GM12878 (cell line): Measurements from ENCODE around the gene TARBP1. TPM values are rescaled to one million over a fixed set of nuclear protein-coding genes. Genes with fewer than 3 reads are reported as not detected.

Experiments
- ATAC-seq: fragments of 200-7000 bp; cut with Tn5 transposase; 3 replicates; pipeline ENCODE4 v1.9.1; 2020; ENCODE audit warnings: mild to moderate bottlenecking, moderate library complexity
- BruUV-seq: library from RNA; stranded (reverse); fragments of 400-500 nt; replicated peaks from 2 replicates; lab custom pipeline; 2021; lab: Mats Ljungman, UMichigan
- CTCF ChIA-PET: fragments of 300-600 bp; sonication (Branson Sonifier 250); formaldehyde crosslinking; extraction: SDS; loops from one replicate; lab custom pipeline; 2021; ENCODE audit warnings: inconsistent platforms; lab: Yijun Ruan, JAX
- POLR2A ChIA-PET: fragments of 350-600 bp; formaldehyde crosslinking; extraction: SDS; loops from one replicate; lab custom pipeline; 2021; ENCODE audit warnings: inconsistent platforms; lab: Charles Lee
- RAD21 ChIA-PET: fragments of 300-600 bp; sonication (Branson Sonifier 250); formaldehyde crosslinking; loops from one replicate; lab custom pipeline; 2023; ENCODE audit warnings: antibody characterized with exemption; ENCODE audit not compliant: unreplicated experiment; lab: Charles Lee
- SMC1A ChIA-PET: fragments of 300-600 bp; sonication (Branson Sonifier 250); formaldehyde crosslinking; loops from one replicate; lab custom pipeline; 2023; ENCODE audit not compliant: unreplicated experiment, uncharacterized antibody; lab: Charles Lee
- DNase-seq: peaks from one replicate; pipeline ENCODE4 v3.0.0-alpha.2; 2011; ENCODE audit warnings: low read depth, low spot score
- FAIRE-seq: peaks from 3 replicates; lab custom pipeline; 2011; peaks lifted over from hg19 to GRCh38; lab: Jason Lieb, UNC
- H2AFZ ChIP-seq: 2 replicates; pipeline ENCODE4 v1.6.0; 2011; ENCODE audit warnings: low read depth, low read length, control low read depth; ENCODE audit not compliant: control insufficient read depth
- H3K27ac ChIP-seq: 2 replicates; pipeline ENCODE4 v1.5.1; 2011; ENCODE audit warnings: control low read depth; ENCODE audit not compliant: control insufficient read depth, insufficient read depth
- H3K27me3 ChIP-seq, 2 experiments: replicated peaks in 1 of 2; 2 replicates each; pipeline versions ENCODE4 v1.6.0 to v1.6.1; 2011; ENCODE audit warnings: low read length in 1 of 2; ENCODE audit not compliant: control insufficient read depth in 2 of 2, insufficient read depth in 2 of 2
- H3K36me3 ChIP-seq, 2 experiments: 2 replicates each; pipeline ENCODE4 v1.5.1; 2011; ENCODE audit warnings: low read length in 1 of 2; ENCODE audit not compliant: control insufficient read depth in 2 of 2, insufficient read depth in 2 of 2
- H3K4me1 ChIP-seq: 2 replicates; pipeline ENCODE4 v1.6.1; 2011; ENCODE audit warnings: mild to moderate bottlenecking, low read length, moderate library complexity, mixed read lengths; ENCODE audit not compliant: control insufficient read depth, insufficient read depth
- H3K4me2 ChIP-seq: 2 replicates; pipeline ENCODE4 v1.6.0; 2011; ENCODE audit warnings: control low read depth; ENCODE audit not compliant: control insufficient read depth, insufficient read depth
- H3K4me3 ChIP-seq: fragments of 200-600 bp; sonication (generic); 2 replicates; pipeline ENCODE4 v1.5.1; 2016
- H3K79me2 ChIP-seq: 2 replicates; pipeline ENCODE4 v1.6.0; 2011; ENCODE audit warnings: low read length; ENCODE audit not compliant: control insufficient read depth, insufficient read depth
- H3K9ac ChIP-seq: 2 replicates; pipeline ENCODE4 v1.8.0; 2011; ENCODE audit warnings: low read length, control low read depth, mixed read lengths; ENCODE audit not compliant: control insufficient read depth, insufficient read depth
- H3K9me3 ChIP-seq: replicated peaks from 3 replicates; pipeline ENCODE4 v1.5.1; 2011; ENCODE audit warnings: mild to moderate bottlenecking, low read length; ENCODE audit not compliant: control insufficient read depth, insufficient read depth
- H4K20me1 ChIP-seq: 2 replicates; pipeline ENCODE4 v1.6.0; 2011; ENCODE audit not compliant: control insufficient read depth, insufficient read depth
- BHLHE40 ChIP-seq, 2 experiments: fragments of 450-650 bp in 1 of 2; IDR thresholded peaks; 2 replicates each; pipeline ENCODE4 v1.6.1; 2011 to 2017; ENCODE audit warnings: low read depth in 2 of 2, borderline replicate concordance in 1 of 2, improper control_type of control experiment in 1 of 2, low read length in 1 of 2, mild to moderate bottlenecking in 1 of 2
- CBX5 ChIP-seq: sonication (generic); IDR thresholded peaks from 2 replicates; pipeline ENCODE4 v1.6.1; 2016; ENCODE audit warnings: low read depth, moderate library complexity, mild to moderate bottlenecking, inconsistent platforms
- CHD2 ChIP-seq: IDR thresholded peaks from 2 replicates; pipeline ENCODE4 v1.6.1; 2011; ENCODE audit warnings: low read depth, low read length, improper control_type of control experiment, borderline replicate concordance
- ZNF217 ChIP-seq: fragments of 450-650 bp; IDR thresholded peaks from 2 replicates; pipeline ENCODE4 v1.6.1; 2017; ENCODE audit warnings: antibody characterized with exemption, mild to moderate bottlenecking
- WGBS: methylation state at CpG from one replicate; pipeline ENCODE4 v1.1.6; 2016; ENCODE audit warnings: low lambda C conversion rate; ENCODE audit not compliant: insufficient replicate concordance, insufficient coverage; ENCODE audit errors: missing lambda C conversion rate; 5-methylcytosine and 5-hydroxymethylcytosine counted together
- in situ Hi-C: fragments of 300-500 bp; cut with MboI; formaldehyde crosslinking; loops from 9 replicates; pipeline ENCODE4 v1.14.3; 2018; ENCODE audit warnings: mixed read lengths
- intact Hi-C: fragments of 100-400 bp; cut with micrococcal nuclease; formaldehyde crosslinking; loops from one replicate; pipeline ENCODE4 v1.14.2; 2022; ENCODE audit not compliant: unreplicated experiment
- polyA plus RNA-seq, 11 experiments: library from polyadenylated mRNA; depleted of rRNA in 4 of 11; unstranded in 6 of 11; stranded (reverse) in 5 of 11; fragments of >200 nt; fragmentation: Nextera tagmentation in 4 of 11; fragmentation: Illumina TruSeq in 1 of 11; extraction: Ambion mirVana in 4 of 11; extraction: Trizol in 1 of 11; gene quantifications; 1 replicate in 1 of 11; 2 replicates in 10 of 11; pipeline versions ENCODE4 v1.2.1 to v1.2.3, GENCODE V29; 2011 to 2016; ENCODE audit warnings: inconsistent platforms in 2 of 11, missing spikeins in 2 of 11, low read depth in 1 of 11
- total RNA-seq, 4 experiments: library from RNA; depleted of rRNA in 3 of 4; stranded (reverse); fragments of >200 nt in 3 of 4; fragmentation: Illumina TruSeq in 1 of 4; extraction: Trizol in 1 of 4; gene quantifications; 2 replicates each; pipeline versions ENCODE4 v1.2.1 to v1.2.3, GENCODE V29; 2013 to 2021
- TF ChIP-seq, protein P1 (sequence below): fragments of 150-350 bp; IDR thresholded peaks from 2 replicates; pipeline ENCODE4 v1.6.1; 2016; ENCODE audit warnings: low read depth, low read length

The TARBP1 gene
- total and polyA plus RNA-seq, 10 of the 15 experiments (the other 5 are each of a cell fraction or from before 2014, with no cell fraction given): 10.8 to 94.4 (median 35.3) TPM

DNA sequence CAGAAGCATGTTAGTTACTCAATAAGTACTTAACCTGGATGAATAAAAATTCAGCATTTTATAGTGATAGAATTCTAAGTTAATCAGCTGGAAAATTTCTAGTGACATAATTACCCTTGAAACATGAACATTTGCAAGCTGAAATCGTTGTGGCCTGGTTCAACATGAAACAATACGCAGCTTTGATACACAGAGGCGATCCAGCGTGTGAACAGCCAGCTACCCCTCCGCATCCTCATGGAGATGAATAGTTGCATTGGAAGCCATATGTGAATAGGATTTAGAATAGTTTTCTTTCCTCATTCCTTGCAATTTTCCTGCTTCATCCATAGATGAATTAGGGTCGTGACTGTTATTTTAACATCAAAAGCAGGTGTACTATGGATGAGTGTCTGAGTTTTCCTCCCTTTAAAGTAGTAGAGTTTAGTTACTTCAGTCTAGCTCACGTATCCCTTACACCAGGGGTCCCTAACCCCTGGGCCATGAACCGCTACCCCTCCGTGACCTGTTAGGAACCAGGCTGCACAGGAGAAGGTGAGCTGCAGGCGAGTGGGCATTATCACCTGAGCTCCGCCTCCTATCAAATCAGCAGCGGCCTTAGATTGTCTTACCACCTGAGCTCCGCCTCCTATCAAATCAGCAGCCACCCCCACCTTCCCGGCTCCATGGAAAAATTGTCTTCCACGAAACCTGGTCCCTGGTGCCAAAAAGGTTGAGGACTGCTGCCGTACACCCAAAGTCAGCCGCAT lies 6.2 kb upstream of the TARBP1 start:
- Histone ChIP-seq H3K9ac (no peak overlapping the region), H3K27me3 (no peaks in the 10 kb centered on the region), H4K20me1 (no peaks in the 10 kb centered on the region), H3K36me3 (no peaks in the 10 kb centered on the region), H3K27ac (no peak overlapping the region), H3K4me1 (peaks cover 35% of the 10 kb centered on the region), H3K4me2 (no peak overlapping the region), H3K4me3 (no peak overlapping the region), H2AFZ (no peak overlapping the region), H3K9me3 (no peaks in the 10 kb centered on the region), H3K79me2 (no peaks in the 10 kb centered on the region)
- ATAC-seq (no peak), FAIRE-seq (no peak), DNase-seq (no peak)
- no TSS peak for BruUV-seq
- SMC1A ChIA-PET: interaction anchor here (0.5 to 2.6 kb wide), 8 partner anchors 8 to 932 kb away, joined by 3 to 11 read pairs (median 3); no protein-coding TSS in a partner anchor
- intact Hi-C loops (loop anchor here (5.0 kb wide), 1 partner anchor 932 kb away; no protein-coding TSS in a partner anchor), in situ Hi-C loops (loop anchor here (5.0 kb wide), 1 partner anchor 937 kb away; no protein-coding TSS in a partner anchor)
- CTCF ChIA-PET: interaction anchor here (0.6 to 3.1 kb wide), 5 partner anchors 8 to 931 kb away, joined by 3 to 29 read pairs (median 3); no protein-coding TSS in a partner anchor
- WGBS: 74% methylated on average over 17 of the region's 17 CpGs
- RAD21 ChIA-PET: interaction anchor here (0.7 to 6.3 kb wide), 7 partner anchors 10 to 599 kb away, joined by 3 to 41 read pairs (median 3); no protein-coding TSS in a partner anchor
- POLR2A ChIA-PET: interaction anchor here (0.9 to 1.1 kb wide), 2 partner anchors 10 to 127 kb away, joined by 3 to 5 read pairs; no protein-coding TSS in a partner anchor
- TF ChIP-seq CBX5 (no peak), CHD2 (no peak), BHLHE40 (IDR thresholded peaks at IDR 0.05; ENCODE audit: borderline replicate concordance in 1 of 2, low read depth in 2 of 2, low read length in 1 of 2) (no peak), ZNF217 (no peak)
- TF ChIP-seq, protein P1, sequence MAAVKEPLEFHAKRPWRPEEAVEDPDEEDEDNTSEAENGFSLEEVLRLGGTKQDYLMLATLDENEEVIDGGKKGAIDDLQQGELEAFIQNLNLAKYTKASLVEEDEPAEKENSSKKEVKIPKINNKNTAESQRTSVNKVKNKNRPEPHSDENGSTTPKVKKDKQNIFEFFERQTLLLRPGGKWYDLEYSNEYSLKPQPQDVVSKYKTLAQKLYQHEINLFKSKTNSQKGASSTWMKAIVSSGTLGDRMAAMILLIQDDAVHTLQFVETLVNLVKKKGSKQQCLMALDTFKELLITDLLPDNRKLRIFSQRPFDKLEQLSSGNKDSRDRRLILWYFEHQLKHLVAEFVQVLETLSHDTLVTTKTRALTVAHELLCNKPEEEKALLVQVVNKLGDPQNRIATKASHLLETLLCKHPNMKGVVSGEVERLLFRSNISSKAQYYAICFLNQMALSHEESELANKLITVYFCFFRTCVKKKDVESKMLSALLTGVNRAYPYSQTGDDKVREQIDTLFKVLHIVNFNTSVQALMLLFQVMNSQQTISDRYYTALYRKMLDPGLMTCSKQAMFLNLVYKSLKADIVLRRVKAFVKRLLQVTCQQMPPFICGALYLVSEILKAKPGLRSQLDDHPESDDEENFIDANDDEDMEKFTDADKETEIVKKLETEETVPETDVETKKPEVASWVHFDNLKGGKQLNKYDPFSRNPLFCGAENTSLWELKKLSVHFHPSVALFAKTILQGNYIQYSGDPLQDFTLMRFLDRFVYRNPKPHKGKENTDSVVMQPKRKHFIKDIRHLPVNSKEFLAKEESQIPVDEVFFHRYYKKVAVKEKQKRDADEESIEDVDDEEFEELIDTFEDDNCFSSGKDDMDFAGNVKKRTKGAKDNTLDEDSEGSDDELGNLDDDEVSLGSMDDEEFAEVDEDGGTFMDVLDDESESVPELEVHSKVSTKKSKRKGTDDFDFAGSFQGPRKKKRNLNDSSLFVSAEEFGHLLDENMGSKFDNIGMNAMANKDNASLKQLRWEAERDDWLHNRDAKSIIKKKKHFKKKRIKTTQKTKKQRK: no peak
